Measurements from ENCODE around the gene HNRNPD. TPM values are rescaled to one million over a fixed set of nuclear protein-coding genes. Genes with fewer than 3 reads are reported as not detected.
"Not testable (repeated sequence)": the region's sequence is repeated elsewhere in the genome, so short reads cannot be mapped to it uniquely, and the experiment has no call there.

Gene HNRNPD
- total RNA-seq, 4 donors from 2014 or later = 53.9 to 85.6 (median 69.0) TPM

DNA sequence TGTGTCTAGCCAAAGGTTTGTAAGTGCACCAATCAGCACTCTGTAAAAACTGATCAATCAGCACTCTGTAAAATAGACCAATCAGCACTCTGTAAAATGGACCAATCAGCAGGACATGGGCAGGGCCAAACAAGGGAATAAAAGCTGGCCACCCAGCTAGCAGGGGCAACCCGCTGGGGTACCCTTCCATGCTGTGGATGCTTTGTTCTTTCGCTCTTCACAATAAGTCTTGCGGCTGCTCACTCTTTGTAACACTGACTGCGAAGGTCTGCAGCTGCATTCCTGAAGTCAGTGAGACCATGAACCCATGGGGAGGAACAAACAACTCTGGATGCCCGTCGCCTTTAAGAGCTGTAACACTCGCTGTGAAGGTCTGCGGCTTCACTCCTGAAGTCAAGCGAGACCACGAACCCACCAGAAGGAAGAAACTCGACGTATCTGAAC, 42.2 kb upstream of the HNRNPD start:
- intact Hi-C loops (cut with DNase I) = no loop called here

DNA sequence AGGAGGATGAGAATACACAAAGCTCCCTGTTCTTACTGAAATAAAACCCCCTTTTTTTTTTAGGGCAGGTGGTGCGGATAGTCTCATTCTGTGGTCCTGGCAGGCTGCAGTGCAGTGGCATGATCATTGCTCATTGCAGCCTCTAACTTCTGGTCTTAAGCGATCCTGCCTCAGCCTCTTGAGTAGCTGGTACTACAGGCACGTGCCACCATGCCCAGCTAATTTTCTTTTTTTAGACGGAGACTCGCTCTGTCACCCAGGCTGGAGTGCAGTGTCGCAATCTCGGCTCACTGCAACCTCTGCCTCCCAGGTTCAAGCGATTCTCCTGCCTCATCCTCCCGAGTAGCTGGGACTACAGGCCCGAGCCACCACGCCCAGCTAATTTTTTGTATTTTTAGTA, 41.3 kb upstream of the HNRNPD start:
- intact Hi-C loops (cut with DNase I) = not testable (repeated sequence)

More for the DNA sequence above, 42.2 kb upstream of the HNRNPD start:
- no peak for DNase-seq (ENCODE audit: extremely low spot score)
- no peaks in the 10 kb centered on the region for H3K27me3 ChIP-seq
- no peaks in the 10 kb centered on the region for H3K4me1 ChIP-seq
- H3K36me3 ChIP-seq = no peaks in the 10 kb centered on the region
- H3K4me3 ChIP-seq = no peak overlapping the region
- 77% methylated on average over 12 of the region's 12 CpGs for WGBS
- no peaks in the 10 kb centered on the region for H3K9me3 ChIP-seq
- TF ChIP-seq, protein P1, sequence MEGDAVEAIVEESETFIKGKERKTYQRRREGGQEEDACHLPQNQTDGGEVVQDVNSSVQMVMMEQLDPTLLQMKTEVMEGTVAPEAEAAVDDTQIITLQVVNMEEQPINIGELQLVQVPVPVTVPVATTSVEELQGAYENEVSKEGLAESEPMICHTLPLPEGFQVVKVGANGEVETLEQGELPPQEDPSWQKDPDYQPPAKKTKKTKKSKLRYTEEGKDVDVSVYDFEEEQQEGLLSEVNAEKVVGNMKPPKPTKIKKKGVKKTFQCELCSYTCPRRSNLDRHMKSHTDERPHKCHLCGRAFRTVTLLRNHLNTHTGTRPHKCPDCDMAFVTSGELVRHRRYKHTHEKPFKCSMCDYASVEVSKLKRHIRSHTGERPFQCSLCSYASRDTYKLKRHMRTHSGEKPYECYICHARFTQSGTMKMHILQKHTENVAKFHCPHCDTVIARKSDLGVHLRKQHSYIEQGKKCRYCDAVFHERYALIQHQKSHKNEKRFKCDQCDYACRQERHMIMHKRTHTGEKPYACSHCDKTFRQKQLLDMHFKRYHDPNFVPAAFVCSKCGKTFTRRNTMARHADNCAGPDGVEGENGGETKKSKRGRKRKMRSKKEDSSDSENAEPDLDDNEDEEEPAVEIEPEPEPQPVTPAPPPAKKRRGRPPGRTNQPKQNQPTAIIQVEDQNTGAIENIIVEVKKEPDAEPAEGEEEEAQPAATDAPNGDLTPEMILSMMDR (IDR thresholded peaks at IDR 0.05) = no peak
- no peak for TF ChIP-seq EP300 (IDR thresholded peaks at IDR 0.05)
- no peak for TF ChIP-seq POLR2AphosphoS5 (IDR thresholded peaks at IDR 0.05)
- no peak for TF ChIP-seq POLR2A (IDR thresholded peaks at IDR 0.05; ENCODE audit: low read depth)
- no peak overlapping the region for H3K27ac ChIP-seq (replicated peaks in 1 of 4)

DNA sequence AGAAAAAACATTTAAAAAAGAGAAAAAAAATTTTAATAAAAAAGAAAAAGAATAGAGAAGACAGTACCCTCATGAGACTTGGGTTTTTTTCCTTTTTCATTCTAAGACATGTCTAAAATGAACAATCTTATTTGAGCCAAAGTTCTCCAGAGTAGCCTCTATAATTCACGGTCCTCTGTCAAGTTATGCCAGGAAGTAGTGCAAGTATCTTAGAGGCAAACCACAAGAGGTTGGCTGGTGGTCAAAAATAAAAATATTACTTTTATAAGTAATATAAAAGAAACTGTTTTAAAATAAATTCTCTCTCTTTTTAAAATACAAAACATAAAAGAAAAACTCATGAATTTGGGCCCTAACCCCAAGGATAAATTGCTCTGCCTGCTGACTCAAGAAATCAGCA, 29.9 kb upstream of the HNRNPD start:
- 88% methylated on average over 1 of the region's 1 CpG for WGBS
- no peaks in the 10 kb centered on the region for H3K36me3 ChIP-seq
- peaks cover 0 to 3% (median 0%) of the 10 kb centered on the region in 4 donors for H3K4me1 ChIP-seq
- DNase-seq (ENCODE audit: extremely low spot score) = no peak
- H3K4me3 ChIP-seq = no peak overlapping the region
- no peaks in the 10 kb centered on the region for H3K9me3 ChIP-seq
- no peak for TF ChIP-seq POLR2A (IDR thresholded peaks at IDR 0.05; ENCODE audit: low read depth)
- no peak for TF ChIP-seq POLR2AphosphoS5 (IDR thresholded peaks at IDR 0.05)
- no peak for TF ChIP-seq EP300 (IDR thresholded peaks at IDR 0.05)
- TF ChIP-seq, protein P1 (IDR thresholded peaks at IDR 0.05) = no peak
- no peaks in the 10 kb centered on the region for H3K27me3 ChIP-seq
- intact Hi-C loops (cut with DNase I) = no loop called here
- no peak overlapping the region for H3K27ac ChIP-seq (replicated peaks in 1 of 4)

More for the DNA sequence above, 41.3 kb upstream of the HNRNPD start:
- not testable (repeated sequence) for H3K4me3 ChIP-seq; H3K4me1 ChIP-seq; H3K27ac ChIP-seq (replicated peaks in 1 of 4); H3K9me3 ChIP-seq; H3K27me3 ChIP-seq; H3K36me3 ChIP-seq; DNase-seq (ENCODE audit: extremely low spot score)
- 89% methylated on average over 11 of the region's 11 CpGs for WGBS

DNA sequence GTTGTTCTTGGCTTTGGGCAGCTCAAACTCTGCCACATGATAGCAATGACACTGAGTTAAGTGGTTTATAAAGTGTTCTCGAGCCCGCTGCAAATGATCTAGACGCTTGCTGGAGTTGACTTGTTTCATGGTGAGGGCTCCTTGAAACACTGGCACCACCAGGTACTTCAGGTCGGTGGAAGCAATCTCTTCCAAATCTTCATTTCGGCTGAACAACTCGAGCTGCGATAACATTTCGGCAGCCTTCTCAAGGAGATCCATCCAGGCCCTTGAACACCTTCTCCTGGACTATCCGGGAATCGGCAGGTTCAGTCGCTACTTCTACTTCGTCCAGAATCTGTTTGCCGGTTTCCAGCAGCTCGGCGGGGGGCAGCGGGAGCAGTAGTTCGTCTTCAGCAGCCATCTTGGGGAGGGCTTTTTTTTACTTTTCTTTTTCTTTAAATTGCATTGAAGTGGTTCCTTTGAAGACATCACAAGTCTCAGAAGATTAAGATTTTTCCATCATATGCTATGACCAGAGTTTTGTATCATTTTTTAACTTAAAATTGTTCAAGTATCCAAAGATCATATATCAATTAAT, 28.5 kb upstream of the HNRNPD start:
- intact Hi-C loops (cut with DNase I) = no loop called here
- TF ChIP-seq, protein P1 (IDR thresholded peaks at IDR 0.05) = no peak
- TF ChIP-seq EP300 (IDR thresholded peaks at IDR 0.05) (no peak), POLR2AphosphoS5 (IDR thresholded peaks at IDR 0.05) (no peak), POLR2A (IDR thresholded peaks at IDR 0.05; ENCODE audit: low read depth) (no peak)
- no peaks in the 10 kb centered on the region for H3K27me3 ChIP-seq
- peak; percentile 45 for DNase-seq (ENCODE audit: extremely low spot score)
- no peak overlapping the region for H3K4me3 ChIP-seq
- no peaks in the 10 kb centered on the region for H3K9me3 ChIP-seq
- H3K4me1 ChIP-seq = no peaks in the 10 kb centered on the region
- no peak overlapping the region for H3K27ac ChIP-seq (replicated peaks in 1 of 4)
- H3K36me3 ChIP-seq = no peaks in the 10 kb centered on the region
- WGBS = 93% methylated on average over 17 of the region's 17 CpGs

DNA sequence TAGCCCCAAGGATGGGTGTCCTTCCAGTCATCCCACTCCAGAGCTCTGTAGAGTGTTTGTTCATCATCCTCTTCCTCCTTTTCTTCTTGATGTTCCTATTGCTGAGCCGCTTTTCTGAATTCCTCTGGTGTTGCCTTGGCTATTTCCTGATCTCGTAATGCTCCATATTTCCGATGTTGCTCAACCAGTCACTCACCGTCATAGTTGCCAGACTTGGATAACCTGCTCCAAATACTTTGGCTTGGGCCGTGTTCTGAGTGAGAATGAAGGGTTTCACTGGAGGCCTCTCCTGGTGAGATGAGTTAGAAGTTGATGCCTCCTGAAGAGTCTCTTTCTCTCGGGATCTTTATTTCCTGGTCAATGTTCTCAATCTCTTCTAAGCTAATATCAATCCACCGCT, 27.8 kb upstream of the HNRNPD start:
- Histone ChIP-seq H3K27ac (replicated peaks in 1 of 4) (no peak overlapping the region), H3K4me1 (no peaks in the 10 kb centered on the region), H3K4me3 (no peak overlapping the region), H3K36me3 (no peaks in the 10 kb centered on the region), H3K27me3 (no peaks in the 10 kb centered on the region), H3K9me3 (no peaks in the 10 kb centered on the region)
- peak; percentile 57 for DNase-seq (ENCODE audit: extremely low spot score)
- TF ChIP-seq, protein P1 (IDR thresholded peaks at IDR 0.05) = no peak
- TF ChIP-seq POLR2AphosphoS5 (IDR thresholded peaks at IDR 0.05) = no peak
- intact Hi-C loops (cut with DNase I) = no loop called here
- 91% methylated on average over 7 of the region's 7 CpGs for WGBS

Measured in esophagus muscularis mucosa (tissue), 4 donors.